Suprapubic skin (tissue), 4 donors: ENCODE data around the gene NUP188. TPM values are rescaled to one million over a fixed set of nuclear protein-coding genes. Genes with fewer than 3 reads are reported as not detected.

Experiments used
- DNase-seq, 2 donors: peaks; one replicate each; pipeline ENCODE4 v3.0.0-alpha.2; 2019; ENCODE audit warnings: low spot score in 2 of 2
- H3K27ac ChIP-seq: fragments of 200-600 bp; sonication (generic); one replicate; pipeline ENCODE4 v1.5.1; 2019
- H3K27me3 ChIP-seq: fragments of 200-600 bp; sonication (generic); one replicate; pipeline ENCODE4 v1.5.1; 2019
- H3K36me3 ChIP-seq: fragments of 200-600 bp; sonication (generic); one replicate; pipeline ENCODE4 v1.5.1; 2019
- H3K4me1 ChIP-seq: fragments of 200-600 bp; sonication (generic); one replicate; pipeline ENCODE4 v1.5.1; 2019
- H3K4me3 ChIP-seq: fragments of 200-600 bp; sonication (generic); one replicate; pipeline ENCODE4 v1.5.1; 2019; ENCODE audit warnings: mild to moderate bottlenecking
- H3K9me3 ChIP-seq: fragments of 200-600 bp; sonication (generic); one replicate; pipeline ENCODE4 v1.5.1; 2019
- CTCF ChIP-seq, 2 donors: fragments of 200-600 bp in 1 of 2; fragments of 450-650 bp in 1 of 2; sonication (generic) in 1 of 2; IDR thresholded peaks; one replicate each; pipeline ENCODE4 v1.5.1; 2016 to 2019; ENCODE audit warnings: antibody characterized with exemption in 2 of 2, mild to moderate bottlenecking in 1 of 2, moderate library complexity in 1 of 2
- EP300 ChIP-seq: sonication (generic); formaldehyde crosslinking; IDR thresholded peaks from one replicate; pipeline ENCODE4 v1.6.1; 2017; ENCODE audit warnings: antibody characterized with exemption
- POLR2A ChIP-seq, 2 donors: fragments of 450-650 bp; IDR thresholded peaks; one replicate each; pipeline ENCODE4 v1.6.1; 2017; ENCODE audit warnings: antibody characterized with exemption in 2 of 2, mild to moderate bottlenecking in 2 of 2, moderate library complexity in 2 of 2
- POLR2AphosphoS5 ChIP-seq, 3 donors: sonication (generic); formaldehyde crosslinking; IDR thresholded peaks; one replicate each; pipeline ENCODE4 v1.6.1; 2017; ENCODE audit warnings: antibody characterized with exemption in 3 of 3
- WGBS: methylation state at CpG from one replicate; pipeline ENCODE4 v1.1.5; 2018; 5-methylcytosine and 5-hydroxymethylcytosine counted together
- total RNA-seq, 4 donors: library from RNA; depleted of rRNA; stranded (reverse); fragments of >200 nt; gene quantifications; one replicate each; pipeline ENCODE4 v1.1.0, GENCODE V29; 2016

The NUP188 gene
- total RNA-seq, 4 donors from 2014 or later, result 53.6 to 104 (median 60.6) TPM

- Histone ChIP-seq H3K4me3 (no peak overlapping the region), H3K27me3 (no peaks in the 10 kb centered on the region), H3K36me3 (peaks cover 21% of the 10 kb centered on the region), H3K4me1 (peaks cover 83% of the 10 kb centered on the region), H3K9me3 (no peaks in the 10 kb centered on the region), H3K27ac (peak overlapping the region; percentile 68)
- DNase-seq, result no peak
- 88% methylated on average over 14 of the region's 14 CpGs for WGBS
- TF ChIP-seq POLR2A (IDR thresholded peaks at IDR 0.05) (no peak), EP300 (no peak), POLR2AphosphoS5 (IDR thresholded peaks at IDR 0.05) (no peak), CTCF (IDR thresholded peaks at IDR 0.05) (no peak)
Measured at GRCh38 chr9:128919402-128920089, 28.0 kb upstream of the NUP188 start.

- Histone ChIP-seq H3K27me3 (no peaks in the 10 kb centered on the region), H3K9me3 (no peaks in the 10 kb centered on the region), H3K27ac (peak within 1 kb of the TSS; percentile 84), H3K4me1 (peaks cover 75% of the 10 kb centered on the region), H3K36me3 (peaks cover 15% of the 10 kb centered on the region), H3K4me3 (peak within 1 kb of the TSS; percentile 57)
- no peak for DNase-seq
- peak in 1 of 3 donors; percentile 46 for TF ChIP-seq POLR2AphosphoS5 (IDR thresholded peaks at IDR 0.05)
- TF ChIP-seq CTCF (IDR thresholded peaks at IDR 0.05), result no peak
- 34% methylated on average over 13 of the region's 13 CpGs for WGBS
Measured at GRCh38 chr9:128920381-128921058, 27.0 kb upstream of the NUP188 start, which contains the start of gene PHYHD1. Gene PHYHD1, plus strand, starts transcription at chr9:128920982. Its CDS starts 1,342 bp downstream, at chr9:128922324.

DNA sequence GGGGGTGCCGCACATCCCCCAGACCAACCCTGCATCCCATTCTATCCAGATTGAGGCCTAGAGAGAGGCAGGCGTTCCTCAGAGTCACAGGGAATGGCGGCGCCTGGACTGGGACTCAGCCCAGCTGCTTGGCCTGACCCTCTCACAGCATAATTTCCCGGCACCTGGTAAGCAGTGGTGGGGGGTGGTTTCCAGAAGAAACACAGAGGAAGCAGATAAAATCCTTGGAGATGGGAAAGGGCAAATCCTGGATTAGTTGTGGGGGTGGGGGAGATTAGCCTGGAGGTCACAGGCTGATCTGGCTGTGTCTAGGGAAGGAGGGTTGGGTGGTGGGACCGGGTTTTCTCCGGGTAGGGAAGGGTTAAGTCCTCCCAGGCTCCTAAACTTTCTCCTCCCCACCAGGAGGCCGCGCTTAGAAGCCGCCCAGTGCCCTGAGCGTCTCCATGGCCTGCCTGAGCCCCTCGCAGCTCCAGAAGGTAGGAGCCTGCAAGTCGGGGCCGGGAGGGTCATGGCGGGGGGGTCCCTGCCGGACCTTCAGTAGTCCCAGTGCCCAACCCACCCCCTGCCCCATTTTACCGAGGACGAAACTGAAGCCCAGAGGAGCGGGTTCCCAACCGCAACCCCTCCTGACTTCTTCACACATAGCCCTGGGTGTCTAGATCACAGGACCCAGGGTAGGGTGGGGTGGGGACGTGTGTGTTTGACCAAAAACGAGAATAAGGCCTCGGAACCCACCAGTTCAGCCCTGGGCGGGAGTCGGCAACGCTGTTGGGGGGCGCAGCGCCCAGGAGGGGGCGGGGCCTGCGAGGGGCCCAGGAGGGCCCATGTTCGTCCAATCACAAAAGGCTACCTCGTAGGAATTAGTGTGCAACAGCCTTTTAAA, 25.4 kb upstream of the NUP188 start:
- peaks cover 59% of the 10 kb centered on the region for H3K4me1 ChIP-seq
- no peaks in the 10 kb centered on the region for H3K27me3 ChIP-seq
- peak overlapping the region; percentile 84 for H3K27ac ChIP-seq
- 17% methylated on average over 18 of the region's 32 CpGs for WGBS
- TF ChIP-seq CTCF (IDR thresholded peaks at IDR 0.05) (no peak), POLR2A (IDR thresholded peaks at IDR 0.05) (no peak), EP300 (no peak), POLR2AphosphoS5 (IDR thresholded peaks at IDR 0.05) (no peak)
- DNase-seq, result no peak
- peaks cover 6% of the 10 kb centered on the region for H3K36me3 ChIP-seq
- H3K9me3 ChIP-seq, result no peaks in the 10 kb centered on the region
- peak overlapping the region; percentile 57 for H3K4me3 ChIP-seq

DNA sequence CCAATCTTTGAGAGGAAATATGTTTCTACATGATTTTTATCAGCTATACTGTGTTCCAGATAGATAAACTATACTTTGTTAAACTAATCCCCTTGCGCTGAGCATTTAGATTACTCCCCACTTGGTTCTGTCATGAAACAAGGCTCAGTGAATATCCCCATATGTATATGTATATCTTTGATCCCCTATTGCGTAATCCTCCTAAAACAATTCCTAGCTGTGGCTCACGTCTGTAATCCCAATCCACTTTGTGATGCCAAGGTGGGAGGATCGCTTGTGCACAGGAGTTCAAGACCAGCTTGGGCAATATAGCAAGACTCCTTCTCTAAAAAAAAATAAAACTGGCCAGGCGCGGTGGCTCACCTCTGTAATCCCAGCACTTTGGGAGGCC, 24.0 kb upstream of the NUP188 start:
- Histone ChIP-seq H3K4me3 (peak overlapping the region; percentile 57), H3K27me3 (no peaks in the 10 kb centered on the region), H3K4me1 (peaks cover 61% of the 10 kb centered on the region), H3K9me3 (no peaks in the 10 kb centered on the region), H3K36me3 (no peaks in the 10 kb centered on the region), H3K27ac (no peak overlapping the region)
- DNase-seq, result no peak
- TF ChIP-seq POLR2AphosphoS5 (IDR thresholded peaks at IDR 0.05), result no peak
- TF ChIP-seq EP300, result no peak
- no peak for TF ChIP-seq POLR2A (IDR thresholded peaks at IDR 0.05)
- TF ChIP-seq CTCF (IDR thresholded peaks at IDR 0.05), result no peak
- 81% methylated on average over 6 of the region's 6 CpGs for WGBS
